Measurements from ENCODE around the gene SLC37A1. TPM values are rescaled to one million over a fixed set of nuclear protein-coding genes. Genes with fewer than 3 reads are reported as not detected.

SLC37A1 gene
- total and polyA plus RNA-seq, 9 of the 15 experiments (the other 6 are each of a cell fraction or from before 2014, with no cell fraction given), result 0.06 to 3.4 (median 0.40) TPM

GRCh38 chr21:42621166-42621818 is 107.6 kb downstream of the SLC37A1 start:
- no peaks in the 10 kb centered on the region for H3K79me2 ChIP-seq (ENCODE audit: control insufficient read depth, insufficient read depth, low read length)
- in situ Hi-C loops (cut with MboI) (no loop called here), intact Hi-C loops (cut with micrococcal nuclease) (no loop called here)
- under 1% methylated on average over 15 of the region's 15 CpGs for WGBS (ENCODE audit: insufficient coverage, low coverage, missing lambda C conversion rate)
- peaks cover 0 to 9% of the 10 kb centered on the region in 2 experiments; a peak in 1 of 5 replicates for H3K4me1 ChIP-seq (replicated peaks in 1 of 2; ENCODE audit: control insufficient read depth in 2 of 2, insufficient read depth in 2 of 2, low read length in 2 of 2)
- no peaks in the 10 kb centered on the region for H4K20me1 ChIP-seq (replicated peaks; ENCODE audit: control insufficient read depth, insufficient read depth, low read length)
- FAIRE-seq, result peak; percentile 46
- no peak overlapping the region for H3K4me3 ChIP-seq
- DNase-seq (ENCODE audit: extremely low read depth in 1 of 4, low spot score in 3 of 4), result no peak
- H3K9me3 ChIP-seq (replicated peaks; ENCODE audit: control insufficient read depth, insufficient read depth, low read depth, low read length), result no peaks in the 10 kb centered on the region
- no peaks in the 10 kb centered on the region for H3K36me3 ChIP-seq (ENCODE audit: control insufficient read depth, insufficient read depth, low read length)
- no TSS peak for BruUV-seq (replicated peaks)
- no peak overlapping the region for H2AFZ ChIP-seq (ENCODE audit: low read depth, low read length)
- no peak overlapping the region for H3K27ac ChIP-seq (ENCODE audit: extremely low read depth, low read depth, low read length)
- 0 out of 2 replicates have a peak, but pooled peaks have one; percentile 89 for TF ChIP-seq EZH2 (IDR thresholded peaks at IDR 0.05; ENCODE audit: borderline replicate concordance, low read depth, low read length)
- no peak for TF ChIP-seq E2F8 (IDR thresholded peaks at IDR 0.05; ENCODE audit: low read depth, partially characterized antibody)
- ChIA-PET CTCF (ENCODE audit: low intra/inter-chr PET ratio) (no interaction called here), POLR2A (no interaction called here)
- H3K4me2 ChIP-seq (ENCODE audit: insufficient read depth, low read length), result peak overlapping the region; percentile 20; the same call in 1 of the 2 replicates
- H3K9me1 ChIP-seq (ENCODE audit: control insufficient read depth, insufficient read depth, low read length), result no peaks in the 10 kb centered on the region
- peak; percentile 59 for ATAC-seq
- peaks cover 43 to 75% of the 10 kb centered on the region in 2 experiments for H3K27me3 ChIP-seq (ENCODE audit: control insufficient read depth in 2 of 2, insufficient read depth in 2 of 2, low read length in 2 of 2)
- H3K9ac ChIP-seq (ENCODE audit: insufficient read depth in 1 of 2, low read depth in 2 of 2, low read length in 2 of 2), result no peak overlapping the region

Data from K562 (cell line).